Calu3 (cell line): ENCODE results near the gene PDIA5. TPM values are rescaled to one million over a fixed set of nuclear protein-coding genes. Genes with fewer than 3 reads are reported as not detected.

Source experiments
- BruUV-seq: library from RNA; stranded (reverse); fragments of 400-500 nt; replicated peaks from 2 replicates; lab custom pipeline; 2021; lab: Mats Ljungman, UMichigan
- CTCF ChIA-PET: fragments of 300-600 bp; sonication (Branson Sonifier 250); formaldehyde crosslinking; loops from one replicate; lab custom pipeline; 2022; ENCODE audit warnings: antibody characterized with exemption; lab: Charles Lee
- DNase-seq: peaks from one replicate; pipeline ENCODE4 v3.0.0; 2022
- H3K27ac Mint-ChIP-seq: one replicate; pipeline ENCODE4 v1.8.0; 2022; ENCODE audit warnings: mixed read lengths; ENCODE audit not compliant: unreplicated experiment
- H3K27me3 Mint-ChIP-seq: one replicate; pipeline ENCODE4 v1.8.0; 2022; ENCODE audit warnings: mixed read lengths; ENCODE audit not compliant: unreplicated experiment
- H3K36me3 Mint-ChIP-seq: one replicate; pipeline ENCODE4 v1.8.0; 2022; ENCODE audit warnings: mild to moderate bottlenecking, moderate library complexity, mixed read lengths; ENCODE audit not compliant: insufficient read depth, unreplicated experiment
- H3K4me1 Mint-ChIP-seq: one replicate; pipeline ENCODE4 v1.8.0; 2022; ENCODE audit warnings: mild to moderate bottlenecking, low read depth, mixed read lengths; ENCODE audit not compliant: unreplicated experiment
- H3K4me3 Mint-ChIP-seq: one replicate; pipeline ENCODE4 v1.8.0; 2022; ENCODE audit warnings: mild to moderate bottlenecking, low read depth, moderate library complexity, mixed read lengths; ENCODE audit not compliant: unreplicated experiment
- H3K9me3 Mint-ChIP-seq: one replicate; pipeline ENCODE4 v1.8.0; 2022; ENCODE audit warnings: low read depth, mixed read lengths; ENCODE audit not compliant: unreplicated experiment
- intact Hi-C: fragments of 100-400 bp; cut with micrococcal nuclease; formaldehyde crosslinking; loops from one replicate; pipeline ENCODE4 v1.10.0; 2022; ENCODE audit not compliant: unreplicated experiment
- total RNA-seq: library from RNA; stranded (reverse); gene quantifications from 2 replicates; pipeline ENCODE4 v1.2.3, GENCODE V29; 2022
- TF ChIP-seq, protein P1 (sequence below): fragments of 200-600 bp; IDR thresholded peaks from one replicate; pipeline ENCODE4 v1.8.0; 2022; ENCODE audit warnings: antibody characterized with exemption; ENCODE audit not compliant: unreplicated experiment

The PDIA5 gene
- total RNA-seq, 1 experiment from 2014 or later = 31.6 TPM

GRCh38 chr3:123054109-123054778, 12.6 kb upstream of the PDIA5 start:
- CTCF ChIA-PET = interaction anchor here (0.7 kb wide), 1 partner anchor 161 kb away, joined by 3 read pairs; no protein-coding TSS in a partner anchor
- H3K4me1 Mint-ChIP-seq = peaks cover 8% of the 10 kb centered on the region

GRCh38 chr3:123054931-123055330, 11.9 kb upstream of the PDIA5 start:
- H3K27me3 Mint-ChIP-seq = peaks cover 59% of the 10 kb centered on the region
- intact Hi-C loops = no loop called here
- H3K36me3 Mint-ChIP-seq = no peaks in the 10 kb centered on the region
- CTCF ChIA-PET = no interaction called here
- no peak for DNase-seq
- H3K4me1 Mint-ChIP-seq = peaks cover 8% of the 10 kb centered on the region
- no TSS peak for BruUV-seq
- no peak overlapping the region for H3K4me3 Mint-ChIP-seq
- H3K27ac Mint-ChIP-seq = no peak overlapping the region
- no peaks in the 10 kb centered on the region for H3K9me3 Mint-ChIP-seq
- TF ChIP-seq, protein P1, sequence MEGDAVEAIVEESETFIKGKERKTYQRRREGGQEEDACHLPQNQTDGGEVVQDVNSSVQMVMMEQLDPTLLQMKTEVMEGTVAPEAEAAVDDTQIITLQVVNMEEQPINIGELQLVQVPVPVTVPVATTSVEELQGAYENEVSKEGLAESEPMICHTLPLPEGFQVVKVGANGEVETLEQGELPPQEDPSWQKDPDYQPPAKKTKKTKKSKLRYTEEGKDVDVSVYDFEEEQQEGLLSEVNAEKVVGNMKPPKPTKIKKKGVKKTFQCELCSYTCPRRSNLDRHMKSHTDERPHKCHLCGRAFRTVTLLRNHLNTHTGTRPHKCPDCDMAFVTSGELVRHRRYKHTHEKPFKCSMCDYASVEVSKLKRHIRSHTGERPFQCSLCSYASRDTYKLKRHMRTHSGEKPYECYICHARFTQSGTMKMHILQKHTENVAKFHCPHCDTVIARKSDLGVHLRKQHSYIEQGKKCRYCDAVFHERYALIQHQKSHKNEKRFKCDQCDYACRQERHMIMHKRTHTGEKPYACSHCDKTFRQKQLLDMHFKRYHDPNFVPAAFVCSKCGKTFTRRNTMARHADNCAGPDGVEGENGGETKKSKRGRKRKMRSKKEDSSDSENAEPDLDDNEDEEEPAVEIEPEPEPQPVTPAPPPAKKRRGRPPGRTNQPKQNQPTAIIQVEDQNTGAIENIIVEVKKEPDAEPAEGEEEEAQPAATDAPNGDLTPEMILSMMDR = no peak

More at GRCh38 chr3:123054109-123054778, 12.6 kb upstream of the PDIA5 start:
- DNase-seq = no peak
- Mint-ChIP-seq H3K9me3 (no peaks in the 10 kb centered on the region), H3K4me3 (no peak overlapping the region), H3K27me3 (peaks cover 53% of the 10 kb centered on the region), H3K27ac (no peak overlapping the region), H3K36me3 (no peaks in the 10 kb centered on the region)
- intact Hi-C loops = no loop called here
- BruUV-seq = no TSS peak
- TF ChIP-seq, protein P1 = no peak

DNA sequence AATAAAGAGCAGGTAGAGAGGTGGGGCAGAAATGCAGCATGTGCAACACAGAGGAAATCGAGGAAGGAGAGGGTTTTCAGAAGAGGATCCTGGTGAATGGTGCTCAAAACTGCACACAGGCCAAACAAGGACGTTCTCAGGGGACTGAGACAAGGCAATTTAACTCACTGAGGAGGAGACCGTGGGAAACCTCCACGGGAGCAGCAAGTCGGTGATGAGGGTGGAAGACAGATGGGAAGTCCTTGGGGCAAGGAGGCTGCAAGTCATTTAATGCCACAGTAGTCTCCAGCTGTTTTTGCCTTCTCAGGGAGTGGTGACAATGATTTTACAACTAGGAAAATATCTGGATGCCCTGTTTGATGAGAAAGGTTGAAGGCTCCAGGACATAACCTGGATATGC, 11.5 kb upstream of the PDIA5 start:
- Mint-ChIP-seq H3K4me1 (peaks cover 8% of the 10 kb centered on the region), H3K4me3 (no peak overlapping the region), H3K36me3 (no peaks in the 10 kb centered on the region), H3K27me3 (peaks cover 59% of the 10 kb centered on the region), H3K9me3 (no peaks in the 10 kb centered on the region), H3K27ac (no peak overlapping the region)
- TF ChIP-seq, protein P1 = no peak
- intact Hi-C loops = no loop called here
- no peak for DNase-seq
- BruUV-seq = no TSS peak
- CTCF ChIA-PET = interaction anchor here (0.6 kb wide), 1 partner anchor 1556 kb away, joined by 3 read pairs; no protein-coding TSS in a partner anchor

DNA sequence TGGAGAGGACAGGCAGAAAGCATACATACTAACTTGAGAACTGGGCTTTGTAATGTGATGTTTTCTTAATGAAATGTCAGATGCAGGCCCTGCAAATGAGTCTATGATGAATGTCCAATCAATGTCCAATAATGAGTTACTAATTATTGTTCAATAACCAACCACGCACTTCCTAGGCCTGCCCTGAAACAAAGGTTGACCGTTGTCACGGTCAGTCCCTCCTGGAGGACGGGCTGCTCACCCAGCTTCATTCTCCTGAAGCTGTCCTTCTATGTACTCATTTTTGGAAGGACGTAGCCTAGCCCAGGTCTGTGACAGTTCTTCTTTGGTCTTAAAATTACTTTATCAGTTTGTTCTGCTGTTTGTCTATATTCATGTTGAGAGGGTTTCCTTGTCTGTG, 8.3 kb upstream of the PDIA5 start:
- H3K4me3 Mint-ChIP-seq = no peak overlapping the region
- no peak for DNase-seq
- H3K9me3 Mint-ChIP-seq = no peaks in the 10 kb centered on the region
- TF ChIP-seq, protein P1 = no peak
- BruUV-seq = no TSS peak
- intact Hi-C loops = no loop called here
- CTCF ChIA-PET = no interaction called here
- H3K36me3 Mint-ChIP-seq = no peaks in the 10 kb centered on the region
- H3K27ac Mint-ChIP-seq = no peak overlapping the region
- H3K27me3 Mint-ChIP-seq = peaks cover 60% of the 10 kb centered on the region
- peaks cover 8% of the 10 kb centered on the region for H3K4me1 Mint-ChIP-seq
